Measurements from ENCODE around the gene CIB2.

Gene CIB2

DNA sequence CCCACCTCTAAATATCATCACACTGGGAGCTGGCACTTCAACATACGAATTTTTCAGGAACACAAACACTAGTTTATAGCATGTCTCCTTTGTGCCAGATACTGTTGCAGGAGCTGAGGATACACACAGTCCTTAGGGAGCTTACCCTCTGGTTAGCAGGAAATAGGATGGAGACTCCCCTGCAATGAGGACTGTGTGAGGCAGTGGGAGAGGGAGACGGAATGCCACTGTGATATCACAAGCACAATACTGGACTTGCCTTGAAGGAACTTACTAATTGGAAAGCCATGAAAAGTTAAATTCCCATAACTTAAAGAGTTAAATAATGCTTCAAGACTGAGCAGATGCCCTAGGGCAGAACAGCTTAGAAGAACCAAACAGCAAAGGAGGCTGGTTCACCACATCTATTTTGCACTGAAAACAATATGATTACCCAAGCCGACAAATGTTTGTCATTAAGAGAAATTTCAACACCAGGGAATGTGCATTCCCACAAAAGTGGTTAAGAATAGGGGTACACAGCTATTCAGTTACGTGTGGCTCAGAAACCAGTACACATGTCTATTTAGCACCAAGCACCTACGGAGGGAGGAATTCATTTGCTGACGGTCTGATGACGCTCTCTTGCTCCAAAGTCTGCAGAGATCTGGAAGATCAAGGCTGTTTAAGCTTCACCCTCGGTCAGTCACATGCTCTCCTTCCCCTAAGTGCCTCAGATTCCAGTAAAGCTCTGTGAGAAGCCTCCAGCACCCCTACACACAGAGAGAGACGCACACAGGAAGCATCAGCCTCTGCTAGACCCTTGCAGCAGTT lies 59.0 kb downstream of the CIB2 start (continued):
- TF ChIP-seq ZNF239 (tag by site-specific recombination; IDR thresholded peaks at IDR 0.05) (no peak), REPIN1 (tag by site-specific recombination; IDR thresholded peaks at IDR 0.05; ENCODE audit: low read depth) (no peak), MZF1 (tag by site-specific recombination; IDR thresholded peaks at IDR 0.05; ENCODE audit: borderline replicate concordance) (no peak)

DNA sequence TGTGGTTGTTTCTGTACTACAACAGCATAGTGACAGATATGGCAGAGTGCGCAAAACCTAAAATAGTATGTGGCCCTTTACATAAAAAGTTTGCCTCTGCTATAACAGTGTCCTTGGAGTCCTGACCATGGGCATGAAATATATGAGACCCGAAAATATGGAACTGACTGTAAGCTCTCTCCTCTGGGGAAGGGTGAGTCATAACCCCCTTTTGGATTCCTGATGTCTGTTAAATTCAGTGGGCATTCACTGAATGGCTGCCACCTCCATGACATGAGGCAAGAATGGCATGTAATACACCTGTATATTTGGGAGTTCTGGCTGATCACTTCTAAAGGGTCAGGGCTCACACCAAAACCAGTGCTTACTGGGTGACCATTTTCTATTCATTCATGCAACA lies 59.9 kb downstream of the CIB2 start:
- CTCF ChIA-PET: interaction anchor here (0.6 to 1.7 kb wide), 3 partner anchors 9 to 126 kb away, joined by 3 to 6 read pairs (median 5); no protein-coding TSS in a partner anchor
- Histone ChIP-seq H3K4me1 (ENCODE audit: control insufficient read depth, insufficient read depth, low read length) (peaks cover 61% of the 10 kb centered on the region), H3K27ac (ENCODE audit: extremely low read depth, low read depth, low read length) (no peak overlapping the region)

DNA sequence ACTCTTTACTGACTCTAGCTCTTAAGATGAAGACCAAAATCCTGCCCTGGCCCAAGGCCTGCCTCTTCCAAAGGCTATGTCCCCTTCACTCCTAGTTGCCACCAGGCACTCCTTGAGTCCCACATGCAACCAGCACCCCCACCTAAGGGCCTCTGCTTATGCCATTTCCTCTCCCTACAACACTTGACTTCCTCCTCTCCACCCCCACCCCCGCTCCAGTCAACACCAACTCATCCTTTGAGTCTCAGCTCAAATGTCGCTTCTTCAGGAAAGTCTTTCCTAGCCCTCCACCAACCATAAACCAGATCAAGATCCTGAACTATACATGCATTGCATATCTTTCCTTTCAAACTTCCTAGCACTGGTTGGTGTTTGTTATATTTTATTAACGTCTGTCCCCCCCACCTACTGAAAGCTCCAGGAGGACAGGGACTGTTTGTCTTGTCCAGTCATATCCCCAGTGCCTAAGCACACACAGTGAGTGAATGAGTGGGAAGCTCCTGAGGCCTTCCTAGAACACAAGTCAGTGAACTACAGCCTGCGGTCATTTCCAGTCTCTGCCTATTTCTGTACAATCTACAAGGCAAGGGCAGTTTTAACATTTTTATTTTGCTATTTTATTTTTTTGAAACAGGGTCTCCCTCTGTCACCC lies 61.1 kb downstream of the CIB2 start:
- POLR2A ChIA-PET: interaction anchor here (1.1 kb wide), 1 partner anchor 18 kb away, joined by 3 read pairs; no protein-coding TSS in a partner anchor
- peak; percentile 81 for TF ChIP-seq ZFHX2 (tag by site-specific recombination; conservative IDR thresholded peaks at IDR 0.05)
- no peak for TF ChIP-seq ZNF544 (tag by site-specific recombination; IDR thresholded peaks at IDR 0.05)
- TF ChIP-seq, protein P1, sequence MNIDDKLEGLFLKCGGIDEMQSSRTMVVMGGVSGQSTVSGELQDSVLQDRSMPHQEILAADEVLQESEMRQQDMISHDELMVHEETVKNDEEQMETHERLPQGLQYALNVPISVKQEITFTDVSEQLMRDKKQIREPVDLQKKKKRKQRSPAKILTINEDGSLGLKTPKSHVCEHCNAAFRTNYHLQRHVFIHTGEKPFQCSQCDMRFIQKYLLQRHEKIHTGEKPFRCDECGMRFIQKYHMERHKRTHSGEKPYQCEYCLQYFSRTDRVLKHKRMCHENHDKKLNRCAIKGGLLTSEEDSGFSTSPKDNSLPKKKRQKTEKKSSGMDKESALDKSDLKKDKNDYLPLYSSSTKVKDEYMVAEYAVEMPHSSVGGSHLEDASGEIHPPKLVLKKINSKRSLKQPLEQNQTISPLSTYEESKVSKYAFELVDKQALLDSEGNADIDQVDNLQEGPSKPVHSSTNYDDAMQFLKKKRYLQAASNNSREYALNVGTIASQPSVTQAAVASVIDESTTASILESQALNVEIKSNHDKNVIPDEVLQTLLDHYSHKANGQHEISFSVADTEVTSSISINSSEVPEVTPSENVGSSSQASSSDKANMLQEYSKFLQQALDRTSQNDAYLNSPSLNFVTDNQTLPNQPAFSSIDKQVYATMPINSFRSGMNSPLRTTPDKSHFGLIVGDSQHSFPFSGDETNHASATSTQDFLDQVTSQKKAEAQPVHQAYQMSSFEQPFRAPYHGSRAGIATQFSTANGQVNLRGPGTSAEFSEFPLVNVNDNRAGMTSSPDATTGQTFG (tag by site-specific recombination; IDR thresholded peaks at IDR 0.05; ENCODE audit: borderline replicate concordance): no peak
- no peak for TF ChIP-seq ZNF560 (tag by site-specific recombination; IDR thresholded peaks at IDR 0.05; ENCODE audit: borderline replicate concordance)
- TF ChIP-seq, protein P2, sequence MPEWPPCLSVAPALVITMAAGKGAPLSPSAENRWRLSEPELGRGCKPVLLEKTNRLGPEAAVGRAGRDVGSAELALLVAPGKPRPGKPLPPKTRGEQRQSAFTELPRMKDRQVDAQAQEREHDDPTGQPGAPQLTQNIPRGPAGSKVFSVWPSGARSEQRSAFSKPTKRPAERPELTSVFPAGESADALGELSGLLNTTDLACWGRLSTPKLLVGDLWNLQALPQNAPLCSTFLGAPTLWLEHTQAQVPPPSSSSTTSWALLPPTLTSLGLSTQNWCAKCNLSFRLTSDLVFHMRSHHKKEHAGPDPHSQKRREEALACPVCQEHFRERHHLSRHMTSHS (tag by site-specific recombination; IDR thresholded peaks at IDR 0.05): no peak
- TF ChIP-seq, protein P3, sequence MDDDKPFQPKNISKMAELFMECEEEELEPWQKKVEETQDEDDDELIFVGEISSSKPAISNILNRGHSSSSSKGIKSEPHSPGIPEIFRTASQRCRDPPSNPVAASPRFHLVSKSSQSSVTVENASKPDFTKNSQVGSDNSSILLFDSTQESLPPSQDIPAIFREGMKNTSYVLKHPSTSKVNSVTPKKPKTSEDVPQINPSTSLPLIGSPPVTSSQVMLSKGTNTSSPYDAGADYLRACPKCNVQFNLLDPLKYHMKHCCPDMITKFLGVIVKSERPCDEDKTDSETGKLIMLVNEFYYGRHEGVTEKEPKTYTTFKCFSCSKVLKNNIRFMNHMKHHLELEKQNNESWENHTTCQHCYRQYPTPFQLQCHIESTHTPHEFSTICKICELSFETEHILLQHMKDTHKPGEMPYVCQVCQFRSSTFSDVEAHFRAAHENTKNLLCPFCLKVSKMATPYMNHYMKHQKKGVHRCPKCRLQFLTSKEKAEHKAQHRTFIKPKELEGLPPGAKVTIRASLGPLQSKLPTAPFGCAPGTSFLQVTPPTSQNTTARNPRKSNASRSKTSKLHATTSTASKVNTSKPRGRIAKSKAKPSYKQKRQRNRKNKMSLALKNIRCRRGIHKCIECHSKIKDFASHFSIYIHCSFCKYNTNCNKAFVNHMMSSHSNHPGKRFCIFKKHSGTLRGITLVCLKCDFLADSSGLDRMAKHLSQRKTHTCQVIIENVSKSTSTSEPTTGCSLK (tag by site-specific recombination; IDR thresholded peaks at IDR 0.05): no peak
- TF ChIP-seq ZNF549 (tag by site-specific recombination; IDR thresholded peaks at IDR 0.05): no peak
- peak; percentile 59 for TF ChIP-seq ZNF600 (tag by site-specific recombination; IDR thresholded peaks at IDR 0.05)
- peak; percentile 93 for TF ChIP-seq EGR2 (tag by site-specific recombination; IDR thresholded peaks at IDR 0.05; ENCODE audit: low read depth)
- TF ChIP-seq ZNF354C (tag by site-specific recombination; IDR thresholded peaks at IDR 0.05; ENCODE audit: borderline replicate concordance, low read depth): no peak
- TF ChIP-seq, protein P4, sequence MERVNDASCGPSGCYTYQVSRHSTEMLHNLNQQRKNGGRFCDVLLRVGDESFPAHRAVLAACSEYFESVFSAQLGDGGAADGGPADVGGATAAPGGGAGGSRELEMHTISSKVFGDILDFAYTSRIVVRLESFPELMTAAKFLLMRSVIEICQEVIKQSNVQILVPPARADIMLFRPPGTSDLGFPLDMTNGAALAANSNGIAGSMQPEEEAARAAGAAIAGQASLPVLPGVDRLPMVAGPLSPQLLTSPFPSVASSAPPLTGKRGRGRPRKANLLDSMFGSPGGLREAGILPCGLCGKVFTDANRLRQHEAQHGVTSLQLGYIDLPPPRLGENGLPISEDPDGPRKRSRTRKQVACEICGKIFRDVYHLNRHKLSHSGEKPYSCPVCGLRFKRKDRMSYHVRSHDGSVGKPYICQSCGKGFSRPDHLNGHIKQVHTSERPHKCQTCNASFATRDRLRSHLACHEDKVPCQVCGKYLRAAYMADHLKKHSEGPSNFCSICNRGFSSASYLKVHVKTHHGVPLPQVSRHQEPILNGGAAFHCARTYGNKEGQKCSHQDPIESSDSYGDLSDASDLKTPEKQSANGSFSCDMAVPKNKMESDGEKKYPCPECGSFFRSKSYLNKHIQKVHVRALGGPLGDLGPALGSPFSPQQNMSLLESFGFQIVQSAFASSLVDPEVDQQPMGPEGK (tag by site-specific recombination; IDR thresholded peaks at IDR 0.05): peak; percentile 30; the same call in 1 of the 2 replicates
- TF ChIP-seq ZNF19 (tag by site-specific recombination; IDR thresholded peaks at IDR 0.05; ENCODE audit: low read depth): no peak
- H3K4me3 ChIP-seq (ENCODE audit: low read depth, low read length): no peak overlapping the region
- H3K27ac ChIP-seq (ENCODE audit: extremely low read depth, low read depth, low read length): no peak overlapping the region; the same call in 1 of the 2 replicates
- H3K4me1 ChIP-seq (ENCODE audit: control insufficient read depth, insufficient read depth, low read length): peaks cover 64% of the 10 kb centered on the region
- H3K9me3 ChIP-seq (ENCODE audit: control insufficient read depth, insufficient read depth, low read depth, low read length): no peaks in the 10 kb centered on the region
- CTCF ChIA-PET: interaction anchor here (0.6 to 1.7 kb wide), 10 partner anchors 16 to 807 kb away, joined by 3 to 9 read pairs (median 4); no protein-coding TSS in a partner anchor
- peaks cover 0 to 4% of the 10 kb centered on the region in 2 experiments; a peak in 1 of 3 replicates for H3K36me3 ChIP-seq (ENCODE audit: control insufficient read depth in 2 of 2, insufficient read depth in 1 of 2, low read length in 2 of 2)

More for the DNA sequence above, 59.9 kb downstream of the CIB2 start:
- TF ChIP-seq ZNF621 (tag by site-specific recombination; IDR thresholded peaks at IDR 0.05) (no peak), ZNF660 (tag by site-specific recombination; IDR thresholded peaks at IDR 0.05) (no peak), RBAK (tag by site-specific recombination; IDR thresholded peaks at IDR 0.05) (no peak), ZNF600 (tag by site-specific recombination; IDR thresholded peaks at IDR 0.05) (0 out of 2 replicates have a peak, but pooled peaks have one; percentile 20)
- TF ChIP-seq, protein P5, sequence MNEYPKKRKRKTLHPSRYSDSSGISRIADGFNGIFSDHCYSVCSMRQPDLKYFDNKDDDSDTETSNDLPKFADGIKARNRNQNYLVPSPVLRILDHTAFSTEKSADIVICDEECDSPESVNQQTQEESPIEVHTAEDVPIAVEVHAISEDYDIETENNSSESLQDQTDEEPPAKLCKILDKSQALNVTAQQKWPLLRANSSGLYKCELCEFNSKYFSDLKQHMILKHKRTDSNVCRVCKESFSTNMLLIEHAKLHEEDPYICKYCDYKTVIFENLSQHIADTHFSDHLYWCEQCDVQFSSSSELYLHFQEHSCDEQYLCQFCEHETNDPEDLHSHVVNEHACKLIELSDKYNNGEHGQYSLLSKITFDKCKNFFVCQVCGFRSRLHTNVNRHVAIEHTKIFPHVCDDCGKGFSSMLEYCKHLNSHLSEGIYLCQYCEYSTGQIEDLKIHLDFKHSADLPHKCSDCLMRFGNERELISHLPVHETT (tag by site-specific recombination; IDR thresholded peaks at IDR 0.05): no peak
- POLR2A ChIA-PET: interaction anchor here (1.5 kb wide), 1 partner anchor 9 kb away, joined by 5 read pairs; no protein-coding TSS in a partner anchor
- H3K9me3 ChIP-seq (ENCODE audit: control insufficient read depth, insufficient read depth, low read depth, low read length): no peaks in the 10 kb centered on the region
- peaks cover 0 to 4% of the 10 kb centered on the region in 2 experiments; a peak in 1 of 3 replicates for H3K36me3 ChIP-seq (ENCODE audit: control insufficient read depth in 2 of 2, insufficient read depth in 1 of 2, low read length in 2 of 2)
- H3K4me3 ChIP-seq (ENCODE audit: low read depth, low read length): no peak overlapping the region
